K562 (cell line): ENCODE data around the gene CIB2. TPM values are rescaled to one million over a fixed set of nuclear protein-coding genes. Genes with fewer than 3 reads are reported as not detected.

Experiments used
- ATF1 ChIP-seq, 2 experiments: fragments of 450-650 bp in 1 of 2; IDR thresholded peaks; 2 replicates each; pipeline ENCODE4 v1.6.1; 2016; ENCODE audit warnings: missing compliant biosample characterization in 1 of 2, missing genetic modification characterization in 1 of 2
- CREB1 ChIP-seq, 2 experiments: sonication (generic) in 1 of 2; formaldehyde crosslinking in 1 of 2; IDR thresholded peaks; 2 replicates each; pipeline versions ENCODE4 v1.6.1 to v1.8.0; 2012 to 2022; ENCODE audit warnings: inconsistent platforms in 1 of 2, mild to moderate bottlenecking in 1 of 2, missing genetic modification reagents in 1 of 2, moderate library complexity in 1 of 2
- HMG20B ChIP-seq: fragments of 250-450 bp; sonication (Bioruptor Pico); IDR thresholded peaks from 2 replicates; pipeline ENCODE4 v1.5.0; 2021; ENCODE audit warnings: mild to moderate bottlenecking
- NFXL1 ChIP-seq: fragments of 450-650 bp; formaldehyde crosslinking; IDR thresholded peaks from 2 replicates; pipeline ENCODE4 v1.4.0; 2021; ENCODE audit warnings: mild to moderate bottlenecking
- SOX6 ChIP-seq: fragments of 450-650 bp; IDR thresholded peaks from 2 replicates; pipeline ENCODE4 v1.6.1; 2014; ENCODE audit warnings: mild to moderate bottlenecking
- TOE1 ChIP-seq, 2 experiments: fragments of 450-650 bp in 1 of 2; sonication (generic) in 1 of 2; formaldehyde crosslinking in 1 of 2; IDR thresholded peaks; 2 replicates each; pipeline versions ENCODE4 v1.7.1 to v1.8.0; 2016 to 2022; ENCODE audit warnings: borderline replicate concordance in 2 of 2, mild to moderate bottlenecking in 2 of 2, antibody characterized with exemption in 1 of 2, inconsistent platforms in 1 of 2, low read depth in 1 of 2, missing genetic modification reagents in 1 of 2, moderate library complexity in 1 of 2
- ZNF311 ChIP-seq: fragments of 250-450 bp; sonication (Bioruptor Pico); IDR thresholded peaks from 2 replicates; pipeline ENCODE4 v1.4.0; 2020; ENCODE audit warnings: mild to moderate bottlenecking, moderate library complexity
- ZNF75A ChIP-seq: fragments of 450-650 bp; formaldehyde crosslinking; IDR thresholded peaks from 2 replicates; pipeline ENCODE4 v1.4.0; 2020; ENCODE audit warnings: mild to moderate bottlenecking
- polyA plus RNA-seq, 8 experiments: library from polyadenylated mRNA; depleted of rRNA in 4 of 8; stranded (reverse) in 5 of 8; unstranded in 3 of 8; fragments of >200 nt; fragmentation: Nextera tagmentation in 2 of 8; fragmentation: Illumina TruSeq in 1 of 8; extraction: Ambion mirVana in 2 of 8; extraction: Trizol in 1 of 8; gene quantifications; 2 replicates each; pipeline versions ENCODE4 v1.2.1 to v1.2.3, GENCODE V29; 2011 to 2014; ENCODE audit warnings: inconsistent platforms in 1 of 8, missing spikeins in 1 of 8
- total RNA-seq, 7 experiments: library from RNA; depleted of rRNA in 6 of 7; stranded (reverse); fragments of >200 nt in 6 of 7; fragmentation: Illumina TruSeq in 2 of 7; extraction: Trizol in 2 of 7; gene quantifications; 2 replicates each; pipeline versions ENCODE4 v1.2.1 to v1.2.3, GENCODE V29; 2011 to 2021; ENCODE audit warnings: low replicate concordance in 1 of 7
- TF ChIP-seq, protein P1 (sequence below): fragments of 250-450 bp; sonication (Bioruptor Pico); IDR thresholded peaks from 2 replicates; pipeline ENCODE4 v1.5.0; 2021; ENCODE audit warnings: mild to moderate bottlenecking, borderline replicate concordance
- TF ChIP-seq, protein P2 (sequence below): fragments of 450-650 bp; conservative IDR thresholded peaks from 2 replicates; pipeline ENCODE4 v1.6.1; 2016; ENCODE audit warnings: missing genetic modification characterization, low read depth, mild to moderate bottlenecking, missing compliant biosample characterization, moderate library complexity
- TF ChIP-seq, protein P3 (sequence below): sonication (generic); formaldehyde crosslinking; IDR thresholded peaks from 2 replicates; pipeline ENCODE4 v1.9.0; 2022; ENCODE audit warnings: mild to moderate bottlenecking, missing genetic modification reagents
- TF ChIP-seq, protein P4 (sequence below): fragments of 250-450 bp; sonication (Bioruptor Pico); IDR thresholded peaks from 2 replicates; pipeline ENCODE4 v1.8.0; 2021; ENCODE audit warnings: mild to moderate bottlenecking, moderate library complexity
- TF ChIP-seq, protein P5 (sequence below): fragments of 150-350 bp; IDR thresholded peaks from 2 replicates; pipeline ENCODE4 v1.6.1; 2014; ENCODE audit warnings: low read depth, mild to moderate bottlenecking, low read length, borderline replicate concordance

Gene CIB2
- total and polyA plus RNA-seq, 9 of the 15 experiments (the other 6 are each of a cell fraction or from before 2014, with no cell fraction given), result 1.5 to 37.4 (median 19.4) TPM

DNA sequence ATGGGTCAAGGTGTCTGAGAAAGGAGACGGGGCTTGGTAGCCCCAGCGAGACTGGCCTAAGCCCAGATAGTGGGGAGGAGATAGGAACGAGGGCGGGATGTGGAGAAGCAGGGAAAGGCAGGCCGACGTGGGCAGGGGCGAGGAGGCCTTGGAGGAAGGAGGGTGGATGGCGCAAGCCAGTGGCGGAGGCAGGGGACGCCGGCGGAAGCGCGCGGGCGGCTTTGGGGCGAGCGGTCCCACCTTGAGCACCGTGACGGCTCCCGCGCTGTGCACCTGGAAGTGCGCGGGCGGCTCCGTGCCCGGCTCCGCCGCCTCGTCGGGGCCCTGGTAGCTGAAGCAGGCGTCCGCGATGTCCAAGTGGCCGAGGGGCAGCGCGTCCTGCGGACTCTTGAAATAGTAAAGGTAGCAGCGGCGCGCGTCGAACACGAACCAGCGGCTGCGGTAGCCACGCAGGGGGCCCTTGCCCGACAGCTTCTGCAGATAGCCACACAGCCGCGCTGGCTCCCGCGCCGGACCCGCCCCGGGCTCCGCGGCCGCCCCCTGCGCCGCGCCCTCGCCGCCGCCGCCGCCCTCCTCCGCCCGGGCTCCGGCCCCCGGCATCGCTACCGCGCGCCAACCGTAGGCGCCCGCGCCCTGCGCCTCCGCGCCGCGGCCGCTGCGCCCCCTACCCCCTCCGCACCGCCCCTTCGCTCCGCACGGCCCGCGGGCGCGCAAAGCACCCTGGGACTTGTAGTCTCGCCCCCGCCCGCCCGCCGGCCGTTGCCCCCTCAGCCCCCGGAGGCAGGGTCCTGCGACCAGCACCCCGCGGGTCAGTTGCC is 54.0 kb downstream of the CIB2 start, which contains the start of gene TBC1D2B (continued):
- TF ChIP-seq, protein P1, sequence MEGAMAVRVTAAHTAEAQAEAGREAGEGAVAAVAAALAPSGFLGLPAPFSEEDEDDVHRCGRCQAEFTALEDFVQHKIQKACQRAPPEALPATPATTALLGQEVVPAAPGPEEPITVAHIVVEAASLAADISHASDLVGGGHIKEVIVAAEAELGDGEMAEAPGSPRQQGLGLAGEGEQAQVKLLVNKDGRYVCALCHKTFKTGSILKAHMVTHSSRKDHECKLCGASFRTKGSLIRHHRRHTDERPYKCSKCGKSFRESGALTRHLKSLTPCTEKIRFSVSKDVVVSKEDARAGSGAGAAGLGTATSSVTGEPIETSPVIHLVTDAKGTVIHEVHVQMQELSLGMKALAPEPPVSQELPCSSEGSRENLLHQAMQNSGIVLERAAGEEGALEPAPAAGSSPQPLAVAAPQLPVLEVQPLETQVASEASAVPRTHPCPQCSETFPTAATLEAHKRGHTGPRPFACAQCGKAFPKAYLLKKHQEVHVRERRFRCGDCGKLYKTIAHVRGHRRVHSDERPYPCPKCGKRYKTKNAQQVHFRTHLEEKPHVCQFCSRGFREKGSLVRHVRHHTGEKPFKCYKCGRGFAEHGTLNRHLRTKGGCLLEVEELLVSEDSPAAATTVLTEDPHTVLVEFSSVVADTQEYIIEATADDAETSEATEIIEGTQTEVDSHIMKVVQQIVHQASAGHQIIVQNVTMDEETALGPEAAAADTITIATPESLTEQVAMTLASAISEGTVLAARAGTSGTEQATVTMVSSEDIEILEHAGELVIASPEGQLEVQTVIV (CRISPR knock-in tag), result no peak
- no peak for TF ChIP-seq ZNF75A (CRISPR knock-in tag)
- no peak for TF ChIP-seq ATF1 (CRISPR knock-in tag; IDR thresholded peaks at IDR 0.05)
- TF ChIP-seq ATF1 (tag; IDR thresholded peaks at IDR 0.05), result peak; percentile 44
- no peak for TF ChIP-seq NFXL1 (CRISPR knock-in tag)
- TF ChIP-seq, protein P2, sequence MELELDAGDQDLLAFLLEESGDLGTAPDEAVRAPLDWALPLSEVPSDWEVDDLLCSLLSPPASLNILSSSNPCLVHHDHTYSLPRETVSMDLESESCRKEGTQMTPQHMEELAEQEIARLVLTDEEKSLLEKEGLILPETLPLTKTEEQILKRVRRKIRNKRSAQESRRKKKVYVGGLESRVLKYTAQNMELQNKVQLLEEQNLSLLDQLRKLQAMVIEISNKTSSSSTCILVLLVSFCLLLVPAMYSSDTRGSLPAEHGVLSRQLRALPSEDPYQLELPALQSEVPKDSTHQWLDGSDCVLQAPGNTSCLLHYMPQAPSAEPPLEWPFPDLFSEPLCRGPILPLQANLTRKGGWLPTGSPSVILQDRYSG, result no peak
- TF ChIP-seq SOX6, result no peak
- TF ChIP-seq CREB1 (IDR thresholded peaks at IDR 0.05), result peak; percentile 47; the same call in 1 of the 2 replicates
- TF ChIP-seq CREB1 (CRISPR knock-in tag; IDR thresholded peaks at IDR 0.05), result no peak
- TF ChIP-seq ZNF311 (CRISPR knock-in tag), result no peak
- TF ChIP-seq, protein P3, sequence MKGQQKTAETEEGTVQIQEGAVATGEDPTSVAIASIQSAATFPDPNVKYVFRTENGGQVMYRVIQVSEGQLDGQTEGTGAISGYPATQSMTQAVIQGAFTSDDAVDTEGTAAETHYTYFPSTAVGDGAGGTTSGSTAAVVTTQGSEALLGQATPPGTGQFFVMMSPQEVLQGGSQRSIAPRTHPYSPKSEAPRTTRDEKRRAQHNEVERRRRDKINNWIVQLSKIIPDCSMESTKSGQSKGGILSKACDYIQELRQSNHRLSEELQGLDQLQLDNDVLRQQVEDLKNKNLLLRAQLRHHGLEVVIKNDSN (CRISPR knock-in tag), result no peak
- TF ChIP-seq, protein P4, sequence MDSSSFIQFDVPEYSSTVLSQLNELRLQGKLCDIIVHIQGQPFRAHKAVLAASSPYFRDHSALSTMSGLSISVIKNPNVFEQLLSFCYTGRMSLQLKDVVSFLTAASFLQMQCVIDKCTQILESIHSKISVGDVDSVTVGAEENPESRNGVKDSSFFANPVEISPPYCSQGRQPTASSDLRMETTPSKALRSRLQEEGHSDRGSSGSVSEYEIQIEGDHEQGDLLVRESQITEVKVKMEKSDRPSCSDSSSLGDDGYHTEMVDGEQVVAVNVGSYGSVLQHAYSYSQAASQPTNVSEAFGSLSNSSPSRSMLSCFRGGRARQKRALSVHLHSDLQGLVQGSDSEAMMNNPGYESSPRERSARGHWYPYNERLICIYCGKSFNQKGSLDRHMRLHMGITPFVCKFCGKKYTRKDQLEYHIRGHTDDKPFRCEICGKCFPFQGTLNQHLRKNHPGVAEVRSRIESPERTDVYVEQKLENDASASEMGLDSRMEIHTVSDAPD, result no peak
- no peak for TF ChIP-seq HMG20B (CRISPR knock-in tag)
- TF ChIP-seq, protein P5, sequence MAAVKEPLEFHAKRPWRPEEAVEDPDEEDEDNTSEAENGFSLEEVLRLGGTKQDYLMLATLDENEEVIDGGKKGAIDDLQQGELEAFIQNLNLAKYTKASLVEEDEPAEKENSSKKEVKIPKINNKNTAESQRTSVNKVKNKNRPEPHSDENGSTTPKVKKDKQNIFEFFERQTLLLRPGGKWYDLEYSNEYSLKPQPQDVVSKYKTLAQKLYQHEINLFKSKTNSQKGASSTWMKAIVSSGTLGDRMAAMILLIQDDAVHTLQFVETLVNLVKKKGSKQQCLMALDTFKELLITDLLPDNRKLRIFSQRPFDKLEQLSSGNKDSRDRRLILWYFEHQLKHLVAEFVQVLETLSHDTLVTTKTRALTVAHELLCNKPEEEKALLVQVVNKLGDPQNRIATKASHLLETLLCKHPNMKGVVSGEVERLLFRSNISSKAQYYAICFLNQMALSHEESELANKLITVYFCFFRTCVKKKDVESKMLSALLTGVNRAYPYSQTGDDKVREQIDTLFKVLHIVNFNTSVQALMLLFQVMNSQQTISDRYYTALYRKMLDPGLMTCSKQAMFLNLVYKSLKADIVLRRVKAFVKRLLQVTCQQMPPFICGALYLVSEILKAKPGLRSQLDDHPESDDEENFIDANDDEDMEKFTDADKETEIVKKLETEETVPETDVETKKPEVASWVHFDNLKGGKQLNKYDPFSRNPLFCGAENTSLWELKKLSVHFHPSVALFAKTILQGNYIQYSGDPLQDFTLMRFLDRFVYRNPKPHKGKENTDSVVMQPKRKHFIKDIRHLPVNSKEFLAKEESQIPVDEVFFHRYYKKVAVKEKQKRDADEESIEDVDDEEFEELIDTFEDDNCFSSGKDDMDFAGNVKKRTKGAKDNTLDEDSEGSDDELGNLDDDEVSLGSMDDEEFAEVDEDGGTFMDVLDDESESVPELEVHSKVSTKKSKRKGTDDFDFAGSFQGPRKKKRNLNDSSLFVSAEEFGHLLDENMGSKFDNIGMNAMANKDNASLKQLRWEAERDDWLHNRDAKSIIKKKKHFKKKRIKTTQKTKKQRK, result no peak
- TF ChIP-seq TOE1 (IDR thresholded peaks at IDR 0.05; ENCODE audit: borderline replicate concordance), result no peak
- TF ChIP-seq TOE1 (CRISPR knock-in tag; IDR thresholded peaks at IDR 0.05; ENCODE audit: borderline replicate concordance, low read depth), result no peak
